PC-9 (cell line): ENCODE results near the gene VCL.

Experiments
- EZH2 ChIP-seq: fragments of 200-600 bp; sonication (generic); IDR thresholded peaks from 2 replicates; pipeline ENCODE4 v1.8.0; 2017; ENCODE audit warnings: antibody characterized with exemption, low read depth
- TF ChIP-seq, protein P1 (sequence below): fragments of 200-600 bp; sonication (generic); conservative IDR thresholded peaks from 2 replicates; pipeline ENCODE4 v1.6.1; 2017; ENCODE audit warnings: mixed run types, antibody characterized with exemption, mild to moderate bottlenecking, moderate library complexity

DNA sequence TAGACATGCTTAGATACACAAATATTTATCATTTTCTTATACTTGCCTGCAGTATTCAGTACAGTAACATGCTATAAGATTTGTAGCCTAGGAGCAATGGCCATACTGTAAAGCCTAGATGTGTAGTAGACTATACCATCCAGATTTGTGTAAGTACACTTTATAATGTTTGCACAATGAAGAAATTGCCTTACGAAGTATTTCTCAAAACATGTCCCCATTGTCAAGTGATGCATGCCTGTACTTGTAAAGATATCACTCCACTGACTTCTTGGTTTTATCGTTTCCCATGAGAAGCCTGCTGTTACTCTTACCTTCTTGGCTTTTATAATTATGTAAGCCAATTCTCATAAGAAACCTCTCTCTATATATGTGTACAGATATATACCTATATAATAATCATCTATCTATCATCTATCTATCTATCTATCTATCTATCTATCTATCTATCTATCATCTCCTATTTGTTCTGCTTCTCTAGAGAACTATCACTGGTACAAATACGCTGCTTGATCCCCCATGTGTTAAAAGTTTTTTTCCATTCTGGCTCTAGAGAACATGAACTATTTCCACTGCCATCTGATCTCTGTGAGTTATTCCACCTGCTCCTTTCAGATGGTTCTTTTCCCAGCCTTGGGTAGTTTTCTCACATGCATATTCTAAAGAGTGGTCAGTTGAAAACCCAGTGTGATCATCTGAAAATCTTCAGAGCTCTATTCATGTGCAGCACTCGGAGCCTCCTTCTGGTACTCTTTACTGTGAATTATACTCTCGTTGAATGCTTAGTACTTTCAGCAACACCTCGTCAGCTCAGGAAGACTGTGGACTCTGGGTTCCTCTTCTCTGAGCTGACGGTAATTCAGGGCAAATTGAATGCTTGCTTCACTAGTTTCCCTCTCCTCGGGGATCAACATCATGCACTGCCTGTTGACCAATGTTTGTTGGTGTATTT is 14.5 kb upstream of the VCL start:
- TF ChIP-seq, protein P1, sequence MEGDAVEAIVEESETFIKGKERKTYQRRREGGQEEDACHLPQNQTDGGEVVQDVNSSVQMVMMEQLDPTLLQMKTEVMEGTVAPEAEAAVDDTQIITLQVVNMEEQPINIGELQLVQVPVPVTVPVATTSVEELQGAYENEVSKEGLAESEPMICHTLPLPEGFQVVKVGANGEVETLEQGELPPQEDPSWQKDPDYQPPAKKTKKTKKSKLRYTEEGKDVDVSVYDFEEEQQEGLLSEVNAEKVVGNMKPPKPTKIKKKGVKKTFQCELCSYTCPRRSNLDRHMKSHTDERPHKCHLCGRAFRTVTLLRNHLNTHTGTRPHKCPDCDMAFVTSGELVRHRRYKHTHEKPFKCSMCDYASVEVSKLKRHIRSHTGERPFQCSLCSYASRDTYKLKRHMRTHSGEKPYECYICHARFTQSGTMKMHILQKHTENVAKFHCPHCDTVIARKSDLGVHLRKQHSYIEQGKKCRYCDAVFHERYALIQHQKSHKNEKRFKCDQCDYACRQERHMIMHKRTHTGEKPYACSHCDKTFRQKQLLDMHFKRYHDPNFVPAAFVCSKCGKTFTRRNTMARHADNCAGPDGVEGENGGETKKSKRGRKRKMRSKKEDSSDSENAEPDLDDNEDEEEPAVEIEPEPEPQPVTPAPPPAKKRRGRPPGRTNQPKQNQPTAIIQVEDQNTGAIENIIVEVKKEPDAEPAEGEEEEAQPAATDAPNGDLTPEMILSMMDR: no peak
- no peak for TF ChIP-seq EZH2
